Measurements from ENCODE around the gene COTL1. TPM values are rescaled to one million over a fixed set of nuclear protein-coding genes. Genes with fewer than 3 reads are reported as not detected.

The COTL1 gene
- total RNA-seq, 1 experiment from 2014 or later = 102 TPM

DNA sequence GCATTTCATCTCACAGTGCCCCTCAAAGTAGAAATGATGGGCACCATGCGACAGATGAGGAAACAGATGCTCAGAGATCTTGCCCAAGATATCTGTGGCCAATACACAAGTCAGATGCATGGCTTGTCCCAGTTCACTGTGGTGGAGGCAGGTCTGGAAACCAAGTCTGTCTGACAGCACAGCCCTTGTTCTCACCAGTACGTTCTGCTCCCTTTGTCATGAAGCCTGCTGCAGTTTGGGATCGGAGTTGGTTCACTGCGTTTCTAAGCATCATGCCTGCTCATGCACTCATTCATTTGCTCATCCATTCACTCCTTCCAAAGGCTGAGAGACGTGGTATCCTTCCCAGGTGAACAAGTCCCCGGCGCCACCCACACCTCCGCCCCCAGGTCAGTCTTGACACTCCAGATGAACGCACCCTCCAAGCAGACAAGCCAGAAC is 86.2 kb downstream of the COTL1 start (continued):
- TF ChIP-seq, protein P1, sequence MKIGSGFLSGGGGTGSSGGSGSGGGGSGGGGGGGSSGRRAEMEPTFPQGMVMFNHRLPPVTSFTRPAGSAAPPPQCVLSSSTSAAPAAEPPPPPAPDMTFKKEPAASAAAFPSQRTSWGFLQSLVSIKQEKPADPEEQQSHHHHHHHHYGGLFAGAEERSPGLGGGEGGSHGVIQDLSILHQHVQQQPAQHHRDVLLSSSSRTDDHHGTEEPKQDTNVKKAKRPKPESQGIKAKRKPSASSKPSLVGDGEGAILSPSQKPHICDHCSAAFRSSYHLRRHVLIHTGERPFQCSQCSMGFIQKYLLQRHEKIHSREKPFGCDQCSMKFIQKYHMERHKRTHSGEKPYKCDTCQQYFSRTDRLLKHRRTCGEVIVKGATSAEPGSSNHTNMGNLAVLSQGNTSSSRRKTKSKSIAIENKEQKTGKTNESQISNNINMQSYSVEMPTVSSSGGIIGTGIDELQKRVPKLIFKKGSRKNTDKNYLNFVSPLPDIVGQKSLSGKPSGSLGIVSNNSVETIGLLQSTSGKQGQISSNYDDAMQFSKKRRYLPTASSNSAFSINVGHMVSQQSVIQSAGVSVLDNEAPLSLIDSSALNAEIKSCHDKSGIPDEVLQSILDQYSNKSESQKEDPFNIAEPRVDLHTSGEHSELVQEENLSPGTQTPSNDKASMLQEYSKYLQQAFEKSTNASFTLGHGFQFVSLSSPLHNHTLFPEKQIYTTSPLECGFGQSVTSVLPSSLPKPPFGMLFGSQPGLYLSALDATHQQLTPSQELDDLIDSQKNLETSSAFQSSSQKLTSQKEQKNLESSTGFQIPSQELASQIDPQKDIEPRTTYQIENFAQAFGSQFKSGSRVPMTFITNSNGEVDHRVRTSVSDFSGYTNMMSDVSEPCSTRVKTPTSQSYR (CRISPR knock-in tag; IDR thresholded peaks at IDR 0.05) = no peak
- TF ChIP-seq NR1H2 (CRISPR knock-in tag; IDR thresholded peaks at IDR 0.05) = no peak

DNA sequence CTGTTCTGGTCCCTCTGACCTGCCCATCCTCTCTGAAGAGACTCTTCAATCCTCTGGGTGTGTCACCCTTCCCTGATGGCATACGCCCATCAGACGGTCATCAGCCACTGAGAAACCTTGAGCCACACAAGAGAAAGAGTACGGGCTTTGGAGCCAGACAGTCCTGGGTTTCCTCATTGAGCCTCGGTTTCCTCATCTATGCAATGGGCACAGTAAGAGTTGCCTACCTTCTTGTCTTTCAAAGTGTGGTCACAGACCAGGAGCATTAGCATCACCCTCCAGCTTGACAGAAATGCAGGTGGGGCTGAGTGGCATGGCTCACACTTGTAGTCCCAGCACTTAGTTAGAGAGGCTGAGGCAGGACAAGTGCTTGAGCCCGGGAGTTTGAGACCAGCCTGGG is 87.3 kb downstream of the COTL1 start:
- H3K27me3 Mint-ChIP-seq (ENCODE audit: low read depth) = peaks cover 9% of the 10 kb centered on the region
- no peak overlapping the region for H3K27ac Mint-ChIP-seq
- TF ChIP-seq EMX1 (CRISPR knock-in tag; IDR thresholded peaks at IDR 0.05) (no peak), ATF1 (CRISPR knock-in tag; IDR thresholded peaks at IDR 0.05) (no peak), ESRRA (CRISPR knock-in tag; IDR thresholded peaks at IDR 0.05; ENCODE audit: borderline replicate concordance) (no peak)
- TF ChIP-seq, protein P2, sequence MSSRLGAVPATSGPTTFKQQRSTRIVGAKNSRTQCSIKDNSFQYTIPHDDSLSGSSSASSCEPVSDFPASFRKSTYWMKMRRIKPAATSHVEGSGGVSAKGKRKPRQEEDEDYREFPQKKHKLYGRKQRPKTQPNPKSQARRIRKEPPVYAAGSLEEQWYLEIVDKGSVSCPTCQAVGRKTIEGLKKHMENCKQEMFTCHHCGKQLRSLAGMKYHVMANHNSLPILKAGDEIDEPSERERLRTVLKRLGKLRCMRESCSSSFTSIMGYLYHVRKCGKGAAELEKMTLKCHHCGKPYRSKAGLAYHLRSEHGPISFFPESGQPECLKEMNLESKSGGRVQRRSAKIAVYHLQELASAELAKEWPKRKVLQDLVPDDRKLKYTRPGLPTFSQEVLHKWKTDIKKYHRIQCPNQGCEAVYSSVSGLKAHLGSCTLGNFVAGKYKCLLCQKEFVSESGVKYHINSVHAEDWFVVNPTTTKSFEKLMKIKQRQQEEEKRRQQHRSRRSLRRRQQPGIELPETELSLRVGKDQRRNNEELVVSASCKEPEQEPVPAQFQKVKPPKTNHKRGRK (CRISPR knock-in tag; IDR thresholded peaks at IDR 0.05; ENCODE audit: borderline replicate concordance) = no peak
- CTCF ChIA-PET = interaction anchor here (1.8 kb wide), 1 partner anchor 92 kb away, joined by 5 read pairs; no protein-coding TSS in a partner anchor
- no peak for ATAC-seq
- peaks cover 17% of the 10 kb centered on the region for H3K9me3 Mint-ChIP-seq
- POLR2A ChIA-PET = interaction anchor here (0.6 kb wide), 1 partner anchor 141 kb away, joined by 3 read pairs; no protein-coding TSS in a partner anchor
- peaks cover 43% of the 10 kb centered on the region for H3K4me1 Mint-ChIP-seq
- peaks cover 9% of the 10 kb centered on the region for H3K36me3 Mint-ChIP-seq
- no peak overlapping the region for H3K4me3 Mint-ChIP-seq
- DNase-seq (ENCODE audit: low spot score) = no peak

DNA sequence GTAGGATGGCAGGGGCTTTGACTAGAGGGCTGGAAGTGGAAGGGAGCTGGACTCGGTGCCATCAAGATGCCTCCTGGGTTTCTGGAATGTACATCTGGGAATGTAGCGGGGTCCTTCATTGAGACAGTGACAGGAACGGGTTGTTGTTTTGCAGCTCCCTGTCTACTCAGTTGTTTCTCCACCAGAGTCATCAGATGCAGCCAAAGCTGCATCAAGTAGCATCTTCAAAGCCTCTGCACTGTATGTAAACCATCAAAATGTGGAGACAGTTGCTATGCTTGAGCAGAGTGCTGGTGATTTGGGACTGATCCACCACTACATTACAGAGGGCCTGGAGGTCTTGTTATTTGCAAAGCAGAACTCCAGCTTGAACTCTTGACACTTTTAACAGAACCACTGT is 88.3 kb downstream of the COTL1 start:
- H3K36me3 Mint-ChIP-seq = peaks cover 9% of the 10 kb centered on the region
- DNase-seq (ENCODE audit: low spot score) (no peak), ATAC-seq (no peak)
- H3K9me3 Mint-ChIP-seq = peaks cover 17% of the 10 kb centered on the region
- CTCF ChIA-PET = interaction anchor here (1.4 to 2.3 kb wide), 3 partner anchors 24 to 93 kb away, joined by 5 to 10 read pairs (median 6); no protein-coding TSS in a partner anchor
- H3K27ac Mint-ChIP-seq = no peak overlapping the region
- POLR2A ChIA-PET = no interaction called here
- peaks cover 9% of the 10 kb centered on the region for H3K27me3 Mint-ChIP-seq (ENCODE audit: low read depth)
- H3K4me1 Mint-ChIP-seq = peaks cover 40% of the 10 kb centered on the region
- H3K4me3 Mint-ChIP-seq = no peak overlapping the region
- no peak for TF ChIP-seq TEAD1 (CRISPR knock-in tag; IDR thresholded peaks at IDR 0.05)
- no peak for TF ChIP-seq ZNF232 (CRISPR knock-in tag; IDR thresholded peaks at IDR 0.05)
- no peak for TF ChIP-seq FOXP1 (CRISPR knock-in tag; IDR thresholded peaks at IDR 0.05; ENCODE audit: borderline replicate concordance)
- TF ChIP-seq HMGA2 (CRISPR knock-in tag; IDR thresholded peaks at IDR 0.05) = no peak
- no peak for TF ChIP-seq SP1 (CRISPR knock-in tag; conservative IDR thresholded peaks at IDR 0.05)
- no peak for TF ChIP-seq CREM (CRISPR knock-in tag; IDR thresholded peaks at IDR 0.05)
- TF ChIP-seq, protein P3, sequence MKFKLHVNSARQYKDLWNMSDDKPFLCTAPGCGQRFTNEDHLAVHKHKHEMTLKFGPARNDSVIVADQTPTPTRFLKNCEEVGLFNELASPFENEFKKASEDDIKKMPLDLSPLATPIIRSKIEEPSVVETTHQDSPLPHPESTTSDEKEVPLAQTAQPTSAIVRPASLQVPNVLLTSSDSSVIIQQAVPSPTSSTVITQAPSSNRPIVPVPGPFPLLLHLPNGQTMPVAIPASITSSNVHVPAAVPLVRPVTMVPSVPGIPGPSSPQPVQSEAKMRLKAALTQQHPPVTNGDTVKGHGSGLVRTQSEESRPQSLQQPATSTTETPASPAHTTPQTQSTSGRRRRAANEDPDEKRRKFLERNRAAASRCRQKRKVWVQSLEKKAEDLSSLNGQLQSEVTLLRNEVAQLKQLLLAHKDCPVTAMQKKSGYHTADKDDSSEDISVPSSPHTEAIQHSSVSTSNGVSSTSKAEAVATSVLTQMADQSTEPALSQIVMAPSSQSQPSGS (CRISPR knock-in tag; IDR thresholded peaks at IDR 0.05; ENCODE audit: borderline replicate concordance, low read depth) = no peak
- no peak for TF ChIP-seq ZNF416 (CRISPR knock-in tag; IDR thresholded peaks at IDR 0.05)
- TF ChIP-seq ZNF396 (CRISPR knock-in tag; IDR thresholded peaks at IDR 0.05; ENCODE audit: borderline replicate concordance) = no peak
- TF ChIP-seq TP53 (CRISPR knock-in tag; IDR thresholded peaks at IDR 0.05) = no peak
- no peak for TF ChIP-seq SMAD4 (CRISPR knock-in tag; IDR thresholded peaks at IDR 0.05)
- TF ChIP-seq, protein P4, sequence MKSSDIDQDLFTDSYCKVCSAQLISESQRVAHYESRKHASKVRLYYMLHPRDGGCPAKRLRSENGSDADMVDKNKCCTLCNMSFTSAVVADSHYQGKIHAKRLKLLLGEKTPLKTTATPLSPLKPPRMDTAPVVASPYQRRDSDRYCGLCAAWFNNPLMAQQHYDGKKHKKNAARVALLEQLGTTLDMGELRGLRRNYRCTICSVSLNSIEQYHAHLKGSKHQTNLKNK (CRISPR knock-in tag; IDR thresholded peaks at IDR 0.05) = no peak
- no peak for TF ChIP-seq ZNF423 (CRISPR knock-in tag; IDR thresholded peaks at IDR 0.05)
- no peak for TF ChIP-seq FOXK1 (CRISPR knock-in tag; IDR thresholded peaks at IDR 0.05)
- TF ChIP-seq, protein P5, sequence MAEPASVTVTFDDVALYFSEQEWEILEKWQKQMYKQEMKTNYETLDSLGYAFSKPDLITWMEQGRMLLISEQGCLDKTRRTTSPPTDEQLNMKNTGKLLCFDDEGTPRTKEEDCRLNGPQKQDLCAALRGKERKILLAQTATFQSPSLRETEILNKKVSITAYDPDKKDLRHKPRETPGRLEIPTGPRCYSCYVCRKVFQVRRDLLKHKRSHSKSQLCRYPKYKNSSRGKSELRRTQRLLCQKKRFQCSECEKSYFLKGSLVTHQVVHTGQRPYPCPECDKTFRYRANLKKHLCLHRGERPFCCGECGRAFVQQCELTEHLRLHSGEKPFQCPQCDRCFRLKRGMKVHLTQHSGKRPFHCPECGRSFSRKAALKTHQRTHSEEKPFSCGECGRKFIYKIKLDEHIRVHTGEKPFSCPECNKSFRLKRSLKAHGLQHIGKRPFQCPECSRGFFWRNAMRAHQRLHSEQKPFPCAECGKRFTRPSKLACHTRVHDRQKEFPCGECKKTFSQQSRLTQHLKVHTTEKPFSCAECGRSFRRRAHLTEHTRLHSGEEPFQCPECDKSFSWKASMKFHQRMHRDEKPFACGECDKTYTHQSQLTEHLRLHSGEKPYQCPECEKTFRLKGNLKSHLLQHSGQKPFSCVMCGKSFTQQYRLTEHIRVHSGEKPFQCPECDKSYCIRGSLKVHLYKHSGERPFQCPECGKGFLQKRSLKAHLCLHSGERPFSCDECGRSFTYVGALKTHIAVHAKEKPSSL (CRISPR knock-in tag; conservative IDR thresholded peaks at IDR 0.05) = no peak
- TF ChIP-seq, protein P6, sequence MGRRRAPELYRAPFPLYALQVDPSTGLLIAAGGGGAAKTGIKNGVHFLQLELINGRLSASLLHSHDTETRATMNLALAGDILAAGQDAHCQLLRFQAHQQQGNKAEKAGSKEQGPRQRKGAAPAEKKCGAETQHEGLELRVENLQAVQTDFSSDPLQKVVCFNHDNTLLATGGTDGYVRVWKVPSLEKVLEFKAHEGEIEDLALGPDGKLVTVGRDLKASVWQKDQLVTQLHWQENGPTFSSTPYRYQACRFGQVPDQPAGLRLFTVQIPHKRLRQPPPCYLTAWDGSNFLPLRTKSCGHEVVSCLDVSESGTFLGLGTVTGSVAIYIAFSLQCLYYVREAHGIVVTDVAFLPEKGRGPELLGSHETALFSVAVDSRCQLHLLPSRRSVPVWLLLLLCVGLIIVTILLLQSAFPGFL (CRISPR knock-in tag; IDR thresholded peaks at IDR 0.05; ENCODE audit: borderline replicate concordance) = no peak
- TF ChIP-seq MXD4 (CRISPR knock-in tag; IDR thresholded peaks at IDR 0.05; ENCODE audit: borderline replicate concordance) = no peak
- TF ChIP-seq, protein P7, sequence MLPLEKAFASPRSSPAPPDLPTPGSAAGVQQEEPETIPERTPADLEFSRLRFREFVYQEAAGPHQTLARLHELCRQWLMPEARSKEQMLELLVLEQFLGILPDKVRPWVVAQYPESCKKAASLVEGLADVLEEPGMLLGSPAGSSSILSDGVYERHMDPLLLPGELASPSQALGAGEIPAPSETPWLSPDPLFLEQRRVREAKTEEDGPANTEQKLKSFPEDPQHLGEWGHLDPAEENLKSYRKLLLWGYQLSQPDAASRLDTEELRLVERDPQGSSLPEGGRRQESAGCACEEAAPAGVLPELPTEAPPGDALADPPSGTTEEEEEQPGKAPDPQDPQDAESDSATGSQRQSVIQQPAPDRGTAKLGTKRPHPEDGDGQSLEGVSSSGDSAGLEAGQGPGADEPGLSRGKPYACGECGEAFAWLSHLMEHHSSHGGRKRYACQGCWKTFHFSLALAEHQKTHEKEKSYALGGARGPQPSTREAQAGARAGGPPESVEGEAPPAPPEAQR (CRISPR knock-in tag; IDR thresholded peaks at IDR 0.05) = no peak

Data from WTC11 (cell line).